Right atrium auricular region (tissue), 2 donors: ENCODE results near the gene VASH1. TPM values are rescaled to one million over a fixed set of nuclear protein-coding genes. Genes with fewer than 3 reads are reported as not detected.
A peak's percentile ranks its signal among the peaks of the same experiment; 100 is the strongest.

ENCODE experiments used
- DNase-seq: peaks from one replicate; pipeline ENCODE4 v3.0.0-alpha.2; 2019; ENCODE audit warnings: low spot score
- H3K27ac ChIP-seq, 2 donors: fragments of 200-600 bp; sonication (generic); 1 replicate in 1 of 2; 2 replicates in 1 of 2; pipeline ENCODE4 v1.5.1; 2016 to 2019
- H3K27me3 ChIP-seq, 2 donors: fragments of 200-600 bp; sonication (generic); one replicate each; pipeline versions ENCODE4 v1.5.1 to v1.6.0; 2017 to 2019
- H3K36me3 ChIP-seq: fragments of 200-600 bp; sonication (generic); one replicate; pipeline ENCODE4 v1.5.1; 2016
- H3K4me1 ChIP-seq, 2 donors: fragments of 200-600 bp; sonication (generic); one replicate each; pipeline versions ENCODE4 v1.5.1 to v1.6.0; 2017 to 2019
- H3K4me3 ChIP-seq, 2 donors: fragments of 200-600 bp; sonication (generic); 1 replicate in 1 of 2; 2 replicates in 1 of 2; pipeline ENCODE4 v1.5.1; 2017 to 2019; ENCODE audit warnings: mild to moderate bottlenecking in 1 of 2, moderate library complexity in 1 of 2
- H3K9me3 ChIP-seq, 2 donors: fragments of 200-600 bp; sonication (generic); one replicate each; pipeline ENCODE4 v1.5.1; 2019
- total RNA-seq, 2 donors: library from RNA; depleted of rRNA; stranded (reverse); fragments of >200 nt; gene quantifications; one replicate each; pipeline ENCODE4 v1.1.0, GENCODE V29; 2016
- TF ChIP-seq, protein P1 (sequence below), 2 donors: fragments of 200-600 bp; sonication (generic); IDR thresholded peaks; one replicate each; pipeline ENCODE4 v1.5.1; 2019; ENCODE audit warnings: antibody characterized with exemption in 2 of 2

The VASH1 gene
- total RNA-seq, 2 donors from 2014 or later = 14.3 to 26.1 TPM

DNA sequence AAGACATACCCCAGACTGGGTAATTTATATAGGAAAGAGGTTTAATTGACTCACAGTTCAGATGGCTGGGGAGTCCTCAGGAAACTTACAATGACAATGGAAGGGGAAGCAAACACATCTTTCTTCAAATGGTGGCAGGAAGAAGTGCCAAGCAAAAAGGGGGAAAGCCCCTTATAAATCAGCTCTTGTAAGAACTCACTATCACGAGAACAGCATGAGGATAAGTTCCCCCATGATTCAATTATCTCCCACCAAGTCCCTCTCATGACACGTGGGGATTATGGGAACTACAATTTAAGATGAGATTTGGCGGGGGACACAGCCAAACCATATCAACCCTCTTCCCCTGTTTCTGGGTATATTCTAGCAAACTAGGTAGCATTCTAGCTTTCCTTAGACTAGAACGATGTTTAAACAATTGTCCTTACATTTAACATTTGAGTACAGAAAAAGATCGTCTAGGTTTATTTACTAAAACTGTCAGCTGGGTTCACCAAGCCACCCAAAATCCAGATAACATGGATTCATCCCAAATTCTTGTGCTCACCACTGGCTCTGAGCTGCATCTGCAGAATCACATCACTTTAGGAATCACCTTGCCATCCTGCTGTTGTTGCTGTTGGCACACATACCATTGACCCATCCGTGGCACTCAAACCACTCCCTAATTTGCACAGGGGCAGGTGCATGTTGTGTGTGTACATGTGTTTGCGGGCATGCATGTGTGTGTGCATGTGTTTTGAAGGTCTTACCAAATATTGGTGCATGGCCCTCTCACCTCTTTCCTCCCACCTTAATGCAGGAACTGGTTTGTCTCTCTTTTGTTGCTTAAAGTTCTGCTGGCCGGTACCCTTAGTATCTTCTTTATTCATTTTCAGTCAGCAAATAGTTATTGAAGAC, 36.4 kb upstream of the VASH1 start:
- DNase-seq = no peak
- peaks cover 0 to 29% of the 10 kb centered on the region in 2 donors for H3K4me1 ChIP-seq
- H3K36me3 ChIP-seq = no peaks in the 10 kb centered on the region
- no peaks in the 10 kb centered on the region for H3K9me3 ChIP-seq
- no peaks in the 10 kb centered on the region for H3K27me3 ChIP-seq
- H3K27ac ChIP-seq = no peak overlapping the region
- H3K4me3 ChIP-seq = no peak overlapping the region
- TF ChIP-seq, protein P1, sequence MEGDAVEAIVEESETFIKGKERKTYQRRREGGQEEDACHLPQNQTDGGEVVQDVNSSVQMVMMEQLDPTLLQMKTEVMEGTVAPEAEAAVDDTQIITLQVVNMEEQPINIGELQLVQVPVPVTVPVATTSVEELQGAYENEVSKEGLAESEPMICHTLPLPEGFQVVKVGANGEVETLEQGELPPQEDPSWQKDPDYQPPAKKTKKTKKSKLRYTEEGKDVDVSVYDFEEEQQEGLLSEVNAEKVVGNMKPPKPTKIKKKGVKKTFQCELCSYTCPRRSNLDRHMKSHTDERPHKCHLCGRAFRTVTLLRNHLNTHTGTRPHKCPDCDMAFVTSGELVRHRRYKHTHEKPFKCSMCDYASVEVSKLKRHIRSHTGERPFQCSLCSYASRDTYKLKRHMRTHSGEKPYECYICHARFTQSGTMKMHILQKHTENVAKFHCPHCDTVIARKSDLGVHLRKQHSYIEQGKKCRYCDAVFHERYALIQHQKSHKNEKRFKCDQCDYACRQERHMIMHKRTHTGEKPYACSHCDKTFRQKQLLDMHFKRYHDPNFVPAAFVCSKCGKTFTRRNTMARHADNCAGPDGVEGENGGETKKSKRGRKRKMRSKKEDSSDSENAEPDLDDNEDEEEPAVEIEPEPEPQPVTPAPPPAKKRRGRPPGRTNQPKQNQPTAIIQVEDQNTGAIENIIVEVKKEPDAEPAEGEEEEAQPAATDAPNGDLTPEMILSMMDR (IDR thresholded peaks at IDR 0.05) = no peak

DNA sequence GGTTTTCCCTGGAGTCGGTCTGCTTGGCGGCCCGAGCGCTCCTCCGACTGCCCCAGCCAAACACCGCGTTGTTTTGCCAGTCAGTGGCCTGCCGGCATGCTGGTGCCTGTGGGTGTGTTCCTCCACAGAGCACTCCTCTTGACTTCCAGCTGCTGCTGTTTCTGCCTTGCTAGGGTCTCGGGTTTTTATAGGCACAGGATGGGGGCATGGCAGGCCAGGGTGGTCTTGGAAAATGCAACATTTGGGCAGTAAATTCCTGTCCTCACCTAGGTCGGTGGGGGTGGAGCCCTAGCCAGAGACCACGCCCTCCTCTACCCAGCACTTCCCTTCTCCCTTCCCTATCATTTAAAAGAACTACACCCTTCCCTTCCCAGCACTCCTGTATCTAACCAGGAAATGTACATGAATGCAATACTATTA, 34.7 kb upstream of the VASH1 start:
- H3K27me3 ChIP-seq = no peaks in the 10 kb centered on the region
- no peaks in the 10 kb centered on the region for H3K36me3 ChIP-seq
- H3K27ac ChIP-seq = peak overlapping the region in 1 of 2 donors; percentile 65
- TF ChIP-seq, protein P1 (IDR thresholded peaks at IDR 0.05) = no peak
- H3K4me3 ChIP-seq = peak overlapping the region in 1 of 2 donors; percentile 7
- H3K9me3 ChIP-seq = no peaks in the 10 kb centered on the region
- peaks cover 0 to 15% of the 10 kb centered on the region in 2 donors for H3K4me1 ChIP-seq
- DNase-seq = no peak

DNA sequence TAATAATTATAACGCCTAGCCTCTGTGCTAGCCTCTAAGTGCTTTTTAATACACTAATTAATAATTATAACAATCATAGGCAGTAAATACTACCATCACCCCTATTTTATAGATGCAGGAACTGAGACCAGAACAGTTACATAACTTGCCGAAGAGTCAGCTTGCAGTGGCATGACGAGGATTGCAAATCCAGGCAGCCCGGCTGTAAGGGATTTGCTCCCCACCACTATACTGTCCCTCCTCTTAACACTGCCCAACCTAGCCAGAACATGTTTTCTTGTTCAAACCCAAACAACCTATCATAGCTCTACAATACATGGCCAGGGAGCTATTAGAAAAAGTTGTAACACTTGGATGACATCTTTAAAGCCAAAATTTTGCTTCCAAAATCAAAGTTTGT, 33.9 kb upstream of the VASH1 start:
- DNase-seq = no peak
- no peaks in the 10 kb centered on the region for H3K36me3 ChIP-seq
- peak overlapping the region; percentile 14 to 65 for H3K27ac ChIP-seq
- H3K27me3 ChIP-seq = no peaks in the 10 kb centered on the region
- peaks cover 0 to 8% of the 10 kb centered on the region in 2 donors for H3K4me1 ChIP-seq
- TF ChIP-seq, protein P1 (IDR thresholded peaks at IDR 0.05) = no peak
- no peaks in the 10 kb centered on the region for H3K9me3 ChIP-seq
- no peak overlapping the region for H3K4me3 ChIP-seq

- TF ChIP-seq, protein P1 (IDR thresholded peaks at IDR 0.05) = no peak
- H3K36me3 ChIP-seq = no peaks in the 10 kb centered on the region
- H3K9me3 ChIP-seq = no peaks in the 10 kb centered on the region
- no peak overlapping the region for H3K4me3 ChIP-seq
- no peak for DNase-seq
- peaks cover 0 to 8% of the 10 kb centered on the region in 2 donors for H3K4me1 ChIP-seq
- H3K27ac ChIP-seq = peak overlapping the region; percentile 14 to 65
- no peaks in the 10 kb centered on the region for H3K27me3 ChIP-seq
These were observed 33.4 kb upstream of the VASH1 start for GRCh38 chr14:76727901-76728300.

GRCh38 chr14:76729258-76729657, 32.0 kb upstream of the VASH1 start:
- Histone ChIP-seq H3K9me3 (no peaks in the 10 kb centered on the region), H3K36me3 (no peaks in the 10 kb centered on the region), H3K27me3 (no peaks in the 10 kb centered on the region), H3K27ac (no peak overlapping the region), H3K4me3 (no peak overlapping the region), H3K4me1 (peaks cover 0 to 8% of the 10 kb centered on the region in 2 donors)
- no peak for DNase-seq
- TF ChIP-seq, protein P1 (IDR thresholded peaks at IDR 0.05) = no peak
